BJ (cell line): Measurements from ENCODE around the gene IMPG2. TPM values are rescaled to one million over a fixed set of nuclear protein-coding genes. Genes with fewer than 3 reads are reported as not detected.

Experiments
- CTCF ChIA-PET: fragments of 350-600 bp; formaldehyde crosslinking; extraction: SDS; loops from one replicate; lab custom pipeline; 2021; ENCODE audit warnings: antibody characterized with exemption, inconsistent platforms; lab: Yijun Ruan, JAX
- POLR2A ChIA-PET: fragments of 300-600 bp; sonication (Branson Sonifier 250); formaldehyde crosslinking; extraction: SDS; loops from one replicate; lab custom pipeline; 2021; ENCODE audit warnings: antibody characterized with exemption; lab: Charles Lee
- DNase-seq: peaks from one replicate; pipeline ENCODE4 v3.0.0-alpha.2; 2011; ENCODE audit warnings: low read depth
- H3K27me3 ChIP-seq: 2 replicates; pipeline ENCODE4 v1.6.0; 2011; ENCODE audit warnings: low read length; ENCODE audit not compliant: control insufficient read depth, insufficient read depth
- H3K36me3 ChIP-seq: 2 replicates; pipeline ENCODE4 v1.5.1; 2011; ENCODE audit warnings: low read length; ENCODE audit not compliant: control insufficient read depth, insufficient read depth
- H3K4me3 ChIP-seq: 2 replicates; pipeline ENCODE4 v1.5.1; 2011; ENCODE audit warnings: low read depth, mild to moderate bottlenecking, control low read depth, low read length
- polyA plus RNA-seq: library from polyadenylated mRNA; depleted of rRNA; stranded (reverse); fragments of >200 nt; gene quantifications from 2 replicates; pipeline ENCODE4 v1.2.3, GENCODE V29; 2011
- TF ChIP-seq, protein P1 (sequence below): IDR thresholded peaks from 2 replicates; pipeline ENCODE4 v1.5.1; 2011; ENCODE audit warnings: low read depth, mild to moderate bottlenecking, control low read depth, inconsistent platforms, low read length, moderate library complexity; ENCODE audit not compliant: insufficient read depth

The IMPG2 gene
- polyA plus RNA-seq, 1 experiment, result 0.10 TPM

GRCh38 chr3:101230618-101231017, 89.8 kb downstream of the IMPG2 start:
- H3K4me3 ChIP-seq, result no peak overlapping the region
- ChIA-PET CTCF (interaction anchor here (0.7 to 1.3 kb wide), 3 partner anchors 19 to 42 kb away, joined by 3 read pairs; no protein-coding TSS in a partner anchor), POLR2A (no interaction called here)
- no peak for DNase-seq
- peaks cover 1% of the 10 kb centered on the region; the same call in 1 of the 2 replicates for H3K27me3 ChIP-seq
- no peaks in the 10 kb centered on the region for H3K36me3 ChIP-seq
- TF ChIP-seq, protein P1, sequence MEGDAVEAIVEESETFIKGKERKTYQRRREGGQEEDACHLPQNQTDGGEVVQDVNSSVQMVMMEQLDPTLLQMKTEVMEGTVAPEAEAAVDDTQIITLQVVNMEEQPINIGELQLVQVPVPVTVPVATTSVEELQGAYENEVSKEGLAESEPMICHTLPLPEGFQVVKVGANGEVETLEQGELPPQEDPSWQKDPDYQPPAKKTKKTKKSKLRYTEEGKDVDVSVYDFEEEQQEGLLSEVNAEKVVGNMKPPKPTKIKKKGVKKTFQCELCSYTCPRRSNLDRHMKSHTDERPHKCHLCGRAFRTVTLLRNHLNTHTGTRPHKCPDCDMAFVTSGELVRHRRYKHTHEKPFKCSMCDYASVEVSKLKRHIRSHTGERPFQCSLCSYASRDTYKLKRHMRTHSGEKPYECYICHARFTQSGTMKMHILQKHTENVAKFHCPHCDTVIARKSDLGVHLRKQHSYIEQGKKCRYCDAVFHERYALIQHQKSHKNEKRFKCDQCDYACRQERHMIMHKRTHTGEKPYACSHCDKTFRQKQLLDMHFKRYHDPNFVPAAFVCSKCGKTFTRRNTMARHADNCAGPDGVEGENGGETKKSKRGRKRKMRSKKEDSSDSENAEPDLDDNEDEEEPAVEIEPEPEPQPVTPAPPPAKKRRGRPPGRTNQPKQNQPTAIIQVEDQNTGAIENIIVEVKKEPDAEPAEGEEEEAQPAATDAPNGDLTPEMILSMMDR, result no peak

DNA sequence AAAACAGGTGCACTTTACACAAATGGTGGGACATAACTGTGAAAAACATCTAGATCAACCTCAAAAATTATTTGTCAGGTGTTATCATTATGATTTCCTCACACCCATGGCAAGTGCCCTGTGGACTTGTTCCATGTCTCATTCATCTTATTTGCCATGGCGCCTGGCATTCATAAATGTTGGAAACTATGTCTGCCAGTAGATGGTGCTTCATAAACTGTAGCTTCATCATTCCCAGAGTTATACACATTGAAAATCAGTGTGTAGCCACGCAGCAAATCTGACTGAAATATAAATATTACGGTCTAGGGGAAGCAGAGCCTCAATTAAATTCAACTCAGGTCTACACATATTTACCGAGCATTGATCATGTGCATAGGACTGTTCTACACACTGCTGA, 90.7 kb downstream of the IMPG2 start:
- CTCF ChIA-PET, result interaction anchor here (0.6 to 1.3 kb wide), 4 partner anchors 18 to 463 kb away, joined by 3 read pairs; no protein-coding TSS in a partner anchor
- no peak overlapping the region for H3K4me3 ChIP-seq
- DNase-seq, result no peak
- H3K27me3 ChIP-seq, result peaks cover 1% of the 10 kb centered on the region; the same call in 1 of the 2 replicates
- TF ChIP-seq, protein P1, result peak; percentile 25; the same call in 1 of the 2 replicates
- POLR2A ChIA-PET, result no interaction called here
- H3K36me3 ChIP-seq, result no peaks in the 10 kb centered on the region

GRCh38 chr3:101228441-101228840, 91.9 kb downstream of the IMPG2 start:
- H3K27me3 ChIP-seq, result peaks cover 1% of the 10 kb centered on the region; the same call in 1 of the 2 replicates
- H3K4me3 ChIP-seq, result no peak overlapping the region
- TF ChIP-seq, protein P1, result no peak
- no peak for DNase-seq
- ChIA-PET POLR2A (no interaction called here), CTCF (no interaction called here)
- no peaks in the 10 kb centered on the region for H3K36me3 ChIP-seq

DNA sequence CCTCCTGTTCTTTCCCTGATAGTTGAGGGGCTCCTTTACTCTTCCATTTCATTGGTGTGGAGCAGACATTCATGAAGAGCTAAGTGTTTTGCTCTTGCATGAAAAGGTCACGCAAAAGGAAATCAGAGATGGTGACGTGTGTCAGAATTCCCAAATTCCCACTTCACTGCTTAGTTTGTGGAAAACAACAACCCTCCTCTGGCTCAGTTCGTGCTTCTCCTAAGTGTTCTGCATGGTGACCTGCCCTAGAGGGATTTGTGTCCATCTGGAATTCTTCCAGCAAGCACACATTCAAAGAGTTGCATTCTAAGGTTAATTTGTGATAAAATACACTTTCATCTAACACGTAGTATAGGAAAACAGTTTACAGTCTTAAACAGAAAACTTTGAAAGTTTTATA, 95.6 kb downstream of the IMPG2 start:
- Histone ChIP-seq H3K4me3 (no peak overlapping the region), H3K36me3 (no peaks in the 10 kb centered on the region), H3K27me3 (peaks cover 1% of the 10 kb centered on the region; the same call in 1 of the 2 replicates)
- TF ChIP-seq, protein P1, result no peak
- CTCF ChIA-PET, result no interaction called here
- POLR2A ChIA-PET, result interaction anchor here (0.6 kb wide), 1 partner anchor 426 kb away, joined by 3 read pairs; no protein-coding TSS in a partner anchor
- no peak for DNase-seq

DNA sequence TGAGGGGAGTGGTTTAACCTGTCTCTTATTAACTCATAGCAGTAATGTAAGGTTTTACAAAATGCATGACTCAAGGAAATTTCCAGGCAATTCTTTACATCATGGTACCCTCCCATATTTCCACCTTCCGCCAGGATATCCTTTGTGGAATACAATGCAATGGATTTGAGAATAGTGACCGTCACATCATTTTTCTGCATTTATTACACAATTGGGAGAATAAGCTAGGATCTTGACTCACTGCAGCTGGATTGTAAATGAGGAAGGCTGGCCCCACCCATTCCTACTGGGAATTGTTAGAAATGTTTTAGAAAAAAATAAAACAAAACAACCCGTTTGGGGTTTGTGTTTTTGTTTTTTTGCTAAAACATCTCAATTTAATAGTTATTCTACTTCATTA, 97.4 kb downstream of the IMPG2 start:
- Histone ChIP-seq H3K36me3 (no peaks in the 10 kb centered on the region), H3K4me3 (no peak overlapping the region), H3K27me3 (peaks cover 1% of the 10 kb centered on the region; the same call in 1 of the 2 replicates)
- TF ChIP-seq, protein P1, result no peak
- POLR2A ChIA-PET, result interaction anchor here (0.5 kb wide), 1 partner anchor 9 kb away, joined by 3 read pairs; no protein-coding TSS in a partner anchor
- CTCF ChIA-PET, result interaction anchor here (0.6 to 1.1 kb wide), 3 partner anchors 14 to 19 kb away, joined by 3 read pairs; no protein-coding TSS in a partner anchor
- no peak for DNase-seq
